Fibroblast of lung (primary cell): ENCODE measurements around the gene SLC66A1.
"Not testable (repeated sequence)": the region's sequence is repeated elsewhere in the genome, so short reads cannot be mapped to it uniquely, and the experiment has no call there.

Experiments used
- EZH2 ChIP-seq: IDR thresholded peaks from 2 replicates; pipeline ENCODE4 v1.5.1; 2012; ENCODE audit warnings: low read length, control low read depth, mild to moderate bottlenecking; ENCODE audit errors: missing control alignments
- TF ChIP-seq, protein P1 (sequence below), 2 donors: IDR thresholded peaks in 1 of 2; conservative IDR thresholded peaks in 1 of 2; 1 replicate in 1 of 2; 2 replicates in 1 of 2; pipeline ENCODE4 v1.5.1; 2011 to 2012; ENCODE audit warnings: low read length in 2 of 2, control low read depth in 1 of 2, inconsistent platforms in 1 of 2, low read depth in 1 of 2, mild to moderate bottlenecking in 1 of 2

DNA sequence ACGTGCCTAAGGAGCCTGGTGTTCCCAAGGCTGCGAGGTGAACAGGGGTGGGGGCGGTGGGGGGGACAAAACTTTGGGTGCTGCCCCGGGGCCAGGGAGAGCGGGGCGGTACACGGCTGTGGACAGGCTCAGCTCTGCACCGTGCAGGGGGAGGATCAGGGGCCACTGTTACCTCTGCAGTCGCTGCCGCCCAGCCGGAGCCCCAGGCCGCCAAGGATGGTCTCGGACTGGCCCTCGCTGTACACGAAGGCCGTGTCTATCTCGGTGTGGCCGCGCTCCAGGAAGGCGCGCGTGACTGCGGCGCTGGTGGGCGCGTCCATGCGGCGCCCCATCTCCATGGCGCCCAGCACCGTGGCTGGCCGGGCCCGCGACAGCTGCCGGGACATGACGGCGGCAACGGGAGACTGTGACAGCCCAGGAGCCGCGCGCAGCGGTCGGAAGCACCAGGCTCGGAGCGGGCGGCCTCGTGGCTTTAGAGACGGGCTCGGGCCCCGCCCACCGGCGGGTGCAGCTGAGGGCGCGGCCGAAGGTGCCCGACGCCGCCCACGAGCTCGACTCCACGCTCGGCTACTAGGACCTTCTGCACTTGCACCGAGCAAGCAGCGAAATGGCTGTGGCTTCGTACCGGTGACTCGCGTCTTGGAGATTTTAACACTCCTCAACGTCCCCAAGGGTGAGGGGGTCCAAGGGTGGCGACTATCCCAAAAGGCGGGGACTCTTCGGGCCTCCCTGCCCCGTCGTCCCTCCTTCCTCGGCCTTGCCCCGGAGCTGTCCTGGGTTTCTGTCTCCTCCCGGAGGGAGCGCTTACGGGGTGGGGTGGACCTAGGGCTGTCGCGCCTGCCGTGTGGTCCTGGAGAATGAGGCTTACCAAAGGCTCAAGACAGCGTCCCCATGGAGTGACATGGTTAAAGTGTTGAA is 23.5 kb upstream of the SLC66A1 start, which contains the start of gene AKR7A3:
- TF ChIP-seq, protein P1, sequence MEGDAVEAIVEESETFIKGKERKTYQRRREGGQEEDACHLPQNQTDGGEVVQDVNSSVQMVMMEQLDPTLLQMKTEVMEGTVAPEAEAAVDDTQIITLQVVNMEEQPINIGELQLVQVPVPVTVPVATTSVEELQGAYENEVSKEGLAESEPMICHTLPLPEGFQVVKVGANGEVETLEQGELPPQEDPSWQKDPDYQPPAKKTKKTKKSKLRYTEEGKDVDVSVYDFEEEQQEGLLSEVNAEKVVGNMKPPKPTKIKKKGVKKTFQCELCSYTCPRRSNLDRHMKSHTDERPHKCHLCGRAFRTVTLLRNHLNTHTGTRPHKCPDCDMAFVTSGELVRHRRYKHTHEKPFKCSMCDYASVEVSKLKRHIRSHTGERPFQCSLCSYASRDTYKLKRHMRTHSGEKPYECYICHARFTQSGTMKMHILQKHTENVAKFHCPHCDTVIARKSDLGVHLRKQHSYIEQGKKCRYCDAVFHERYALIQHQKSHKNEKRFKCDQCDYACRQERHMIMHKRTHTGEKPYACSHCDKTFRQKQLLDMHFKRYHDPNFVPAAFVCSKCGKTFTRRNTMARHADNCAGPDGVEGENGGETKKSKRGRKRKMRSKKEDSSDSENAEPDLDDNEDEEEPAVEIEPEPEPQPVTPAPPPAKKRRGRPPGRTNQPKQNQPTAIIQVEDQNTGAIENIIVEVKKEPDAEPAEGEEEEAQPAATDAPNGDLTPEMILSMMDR (conservative IDR thresholded peaks at IDR 0.05 in 1 of 2, IDR thresholded peaks at IDR 0.05 in 1 of 2; ENCODE audit: low read depth in 1 of 2, low read length in 2 of 2), result not testable (repeated sequence)
- not testable (repeated sequence) for TF ChIP-seq EZH2
